Liver (tissue), 3 donors: Measurements from ENCODE around the gene CLDN24.

Experiments
- CTCF ChIP-seq: fragments of 150-350 bp; IDR thresholded peaks from 2 replicates; pipeline ENCODE4 v1.5.1; 2017; ENCODE audit warnings: improper control_type of control experiment, low read depth, low read length; ENCODE audit not compliant: missing input control
- TAF1 ChIP-seq: conservative IDR thresholded peaks from 2 replicates; pipeline ENCODE4 v1.6.1; 2016; ENCODE audit warnings: antibody characterized with exemption, mild to moderate bottlenecking
- donor health status: healthy.
- donor health status: healthy.

- TF ChIP-seq CTCF (no peak), TAF1 (no peak)
These were observed 9.4 kb downstream of the CLDN24 start for GRCh38 chr4:183312841-183313240.
